ENCODE measurements around the gene TNPO3.

TNPO3 gene

DNA sequence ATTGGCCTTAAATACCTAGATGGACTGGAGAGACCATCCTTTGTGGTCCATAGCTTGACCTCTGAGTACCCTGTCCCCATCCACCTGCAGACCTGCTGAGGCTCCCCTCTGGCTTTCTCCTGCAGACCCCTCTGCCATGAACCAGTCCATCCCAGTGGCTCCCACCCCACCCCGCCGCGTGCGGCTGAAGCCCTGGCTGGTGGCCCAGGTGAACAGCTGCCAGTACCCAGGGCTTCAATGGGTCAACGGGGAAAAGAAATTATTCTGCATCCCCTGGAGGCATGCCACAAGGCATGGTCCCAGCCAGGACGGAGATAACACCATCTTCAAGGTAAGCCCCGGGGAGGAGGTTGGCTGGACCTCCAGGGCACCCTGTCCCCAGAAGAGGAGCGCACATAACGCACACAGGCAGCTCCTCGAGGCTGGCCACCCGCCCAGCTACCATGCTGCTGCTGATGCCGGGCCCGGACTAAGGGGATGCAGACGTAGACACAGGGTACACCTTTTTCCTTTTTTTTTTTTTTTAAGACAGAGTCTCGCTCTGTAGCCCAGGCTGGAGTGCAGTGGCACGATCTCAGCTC, 112.9 kb downstream of the TNPO3 start:
- DNase-seq (ENCODE audit: extremely low read depth, low read depth), result no peak
- TF ChIP-seq, protein P1, sequence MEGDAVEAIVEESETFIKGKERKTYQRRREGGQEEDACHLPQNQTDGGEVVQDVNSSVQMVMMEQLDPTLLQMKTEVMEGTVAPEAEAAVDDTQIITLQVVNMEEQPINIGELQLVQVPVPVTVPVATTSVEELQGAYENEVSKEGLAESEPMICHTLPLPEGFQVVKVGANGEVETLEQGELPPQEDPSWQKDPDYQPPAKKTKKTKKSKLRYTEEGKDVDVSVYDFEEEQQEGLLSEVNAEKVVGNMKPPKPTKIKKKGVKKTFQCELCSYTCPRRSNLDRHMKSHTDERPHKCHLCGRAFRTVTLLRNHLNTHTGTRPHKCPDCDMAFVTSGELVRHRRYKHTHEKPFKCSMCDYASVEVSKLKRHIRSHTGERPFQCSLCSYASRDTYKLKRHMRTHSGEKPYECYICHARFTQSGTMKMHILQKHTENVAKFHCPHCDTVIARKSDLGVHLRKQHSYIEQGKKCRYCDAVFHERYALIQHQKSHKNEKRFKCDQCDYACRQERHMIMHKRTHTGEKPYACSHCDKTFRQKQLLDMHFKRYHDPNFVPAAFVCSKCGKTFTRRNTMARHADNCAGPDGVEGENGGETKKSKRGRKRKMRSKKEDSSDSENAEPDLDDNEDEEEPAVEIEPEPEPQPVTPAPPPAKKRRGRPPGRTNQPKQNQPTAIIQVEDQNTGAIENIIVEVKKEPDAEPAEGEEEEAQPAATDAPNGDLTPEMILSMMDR (IDR thresholded peaks at IDR 0.05; ENCODE audit: low read depth, low read length, missing control alignments), result no peak
- H3K4me3 ChIP-seq (replicated peaks; ENCODE audit: low read depth, low read length), result no peak overlapping the region

DNA sequence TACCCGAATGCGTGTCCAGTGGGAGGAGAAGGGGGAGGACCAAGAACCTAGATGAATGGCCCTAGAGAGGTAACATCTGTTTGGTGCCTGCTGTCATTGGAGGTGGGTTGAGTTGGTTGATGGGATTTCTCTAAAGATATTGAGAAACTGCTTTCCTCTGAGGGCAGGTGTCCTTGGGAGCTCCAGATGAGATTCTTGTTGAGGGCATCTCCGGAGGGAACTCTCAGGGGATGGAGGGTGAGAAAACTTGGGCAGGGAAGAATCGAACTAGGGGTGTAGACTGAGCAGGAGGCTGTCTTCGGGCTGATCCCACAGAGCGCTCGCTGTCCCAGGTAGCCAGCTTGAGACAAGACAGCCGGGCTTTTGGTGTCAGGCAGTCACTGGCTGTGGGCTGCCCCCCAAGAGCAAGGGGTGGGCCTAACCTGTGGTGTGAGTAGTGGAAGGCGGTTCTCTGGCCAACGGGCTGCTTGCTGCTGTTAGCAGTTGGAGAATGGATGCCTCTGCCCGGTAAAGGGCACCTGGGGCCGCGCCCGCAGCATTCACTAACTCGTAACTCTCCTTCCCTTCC, 113.5 kb downstream of the TNPO3 start:
- no peak for DNase-seq (ENCODE audit: extremely low read depth, low read depth)
- no peak overlapping the region for H3K4me3 ChIP-seq (replicated peaks; ENCODE audit: low read depth, low read length)
- TF ChIP-seq, protein P1 (IDR thresholded peaks at IDR 0.05; ENCODE audit: low read depth, low read length, missing control alignments), result no peak

DNA sequence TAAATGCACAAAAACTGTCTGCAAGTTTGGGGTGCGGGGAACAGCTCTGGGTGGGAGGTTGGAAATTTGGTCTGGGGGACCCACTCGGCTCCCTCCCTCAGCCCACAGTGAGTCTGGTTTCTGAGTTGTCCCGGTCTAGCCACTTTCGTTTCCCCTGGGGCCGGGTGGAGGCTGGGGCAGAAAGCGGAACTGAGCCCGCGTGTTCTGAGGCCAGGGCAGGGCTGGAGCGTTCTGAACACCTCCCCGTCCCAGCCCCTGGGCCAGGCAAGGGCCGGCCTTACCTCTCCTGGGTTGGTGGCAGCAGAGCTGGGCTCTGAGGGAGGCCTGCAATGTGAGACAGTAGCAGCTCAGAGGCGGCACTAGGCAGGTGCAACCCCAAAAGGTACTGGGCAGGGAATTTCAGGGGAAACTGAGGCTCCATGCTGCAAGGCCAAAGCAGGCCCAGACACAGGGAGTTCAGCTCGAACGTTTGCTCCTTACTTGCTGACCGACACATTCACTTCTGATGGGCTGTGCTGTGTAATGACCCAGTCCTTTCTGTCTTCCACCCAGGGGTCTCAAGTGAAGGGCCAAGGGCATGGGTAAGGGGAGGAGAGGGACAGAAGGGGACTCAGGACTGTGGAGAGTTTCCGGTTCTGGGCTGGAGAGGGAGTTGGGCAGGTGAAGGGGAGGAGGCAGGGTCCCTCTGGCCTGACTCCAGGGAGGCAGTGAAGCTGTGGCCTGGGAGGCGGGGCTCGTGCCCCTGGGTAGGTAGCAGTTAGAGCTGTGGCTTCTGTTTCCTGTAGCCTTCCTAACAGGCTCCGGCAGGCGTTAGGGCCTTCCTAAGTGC, 114.2 kb downstream of the TNPO3 start:
- DNase-seq (ENCODE audit: extremely low read depth, low read depth), result no peak
- H3K4me3 ChIP-seq (replicated peaks; ENCODE audit: low read depth, low read length), result no peak overlapping the region
- TF ChIP-seq, protein P1 (IDR thresholded peaks at IDR 0.05; ENCODE audit: low read depth, low read length, missing control alignments), result no peak

GRCh38 chr7:128939861-128940410, 115.0 kb downstream of the TNPO3 start:
- no peak for DNase-seq (ENCODE audit: extremely low read depth, low read depth)
- H3K4me3 ChIP-seq (replicated peaks; ENCODE audit: low read depth, low read length), result no peak overlapping the region
- TF ChIP-seq, protein P1 (IDR thresholded peaks at IDR 0.05; ENCODE audit: low read depth, low read length, missing control alignments), result no peak

GRCh38 chr7:128939075-128939860, 115.6 kb downstream of the TNPO3 start:
- DNase-seq (ENCODE audit: extremely low read depth, low read depth), result no peak
- H3K4me3 ChIP-seq (replicated peaks; ENCODE audit: low read depth, low read length), result no peak overlapping the region

More at GRCh38 chr7:128939075-128939860, 115.6 kb downstream of the TNPO3 start:
- TF ChIP-seq, protein P1 (IDR thresholded peaks at IDR 0.05; ENCODE audit: low read depth, low read length, missing control alignments), result no peak
